KMS-11 (cell line): ENCODE data around the gene DSCAM.
A peak's percentile ranks its signal among the peaks of the same experiment; 100 is the strongest.

Experiments
- H2AFZ ChIP-seq: fragments of 200-600 bp; sonication (generic); 2 replicates; pipeline ENCODE4 v1.6.1; 2016; ENCODE audit warnings: antibody characterized with exemption, mixed run types, low read depth
- H3K27ac ChIP-seq: fragments of 200-600 bp; sonication (generic); 2 replicates; pipeline ENCODE4 v1.6.1; 2016; ENCODE audit warnings: mild to moderate bottlenecking, mixed run types
- H3K27me3 ChIP-seq: fragments of 200-600 bp; sonication (generic); 2 replicates; pipeline ENCODE4 v1.6.1; 2017; ENCODE audit warnings: mild to moderate bottlenecking, low read depth, mixed run types, moderate library complexity; ENCODE audit not compliant: insufficient read depth
- H3K36me3 ChIP-seq: fragments of 200-600 bp; sonication (generic); 2 replicates; pipeline ENCODE4 v1.6.1; 2017; ENCODE audit warnings: mild to moderate bottlenecking, mixed run types; ENCODE audit not compliant: insufficient read depth
- H3K4me1 ChIP-seq: fragments of 200-600 bp; sonication (generic); 2 replicates; pipeline ENCODE4 v1.6.1; 2016; ENCODE audit warnings: mild to moderate bottlenecking, low read depth, mixed run types; ENCODE audit not compliant: poor library complexity, severe bottlenecking
- H3K4me2 ChIP-seq: fragments of 200-600 bp; sonication (generic); 2 replicates; pipeline ENCODE4 v1.7.0; 2016; ENCODE audit warnings: mild to moderate bottlenecking, mixed run types
- H3K4me3 ChIP-seq: fragments of 200-600 bp; sonication (generic); IDR thresholded peaks from 2 replicates; pipeline ENCODE4 v1.6.1; 2017; ENCODE audit warnings: low read depth, low read length, mixed read lengths; ENCODE audit not compliant: insufficient read depth
- H3K79me2 ChIP-seq: fragments of 200-600 bp; sonication (generic); 2 replicates; pipeline ENCODE4 v1.6.1; 2016; ENCODE audit warnings: low read depth, mixed run types; ENCODE audit not compliant: insufficient read depth
- H3K9ac ChIP-seq: fragments of 200-600 bp; sonication (generic); 2 replicates; pipeline ENCODE4 v1.6.1; 2016; ENCODE audit warnings: mild to moderate bottlenecking, mixed run types
- H4K20me1 ChIP-seq: fragments of 200-600 bp; sonication (generic); 2 replicates; pipeline ENCODE4 v1.6.1; 2016; ENCODE audit warnings: mild to moderate bottlenecking, mixed run types; ENCODE audit not compliant: insufficient read depth
- TF ChIP-seq, protein P1 (sequence below): fragments of 200-600 bp; sonication (generic); conservative IDR thresholded peaks from 2 replicates; pipeline ENCODE4 v1.6.1; 2017; ENCODE audit warnings: low read depth, mild to moderate bottlenecking, antibody characterized with exemption, low read length, moderate library complexity, mixed read lengths

Gene DSCAM

DNA sequence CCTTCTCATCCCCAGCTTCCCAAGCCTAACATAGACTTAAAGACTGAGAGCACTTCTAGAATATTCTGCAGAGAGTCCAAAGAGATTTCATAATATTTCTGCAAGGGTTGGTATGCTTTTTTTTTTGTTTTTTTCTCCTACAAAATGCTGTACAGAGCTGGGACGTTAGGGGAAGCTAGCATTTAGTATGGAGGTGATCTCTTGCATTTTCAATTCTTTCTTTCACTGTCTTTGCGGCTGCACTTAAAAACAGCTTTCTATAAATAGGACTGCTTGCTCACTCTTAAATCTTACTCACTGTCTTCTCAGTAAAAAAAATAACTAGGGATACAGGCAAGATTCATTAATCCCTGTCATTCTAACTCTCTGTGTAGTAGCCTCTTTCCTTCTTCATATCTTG lies 7.4 kb downstream of the DSCAM start:
- Histone ChIP-seq H2AFZ (peak overlapping the region; percentile 27; the same call in 1 of the 2 replicates), H3K4me2 (peak overlapping the region; percentile 48; the same call in 1 of the 2 replicates), H3K36me3 (no peaks in the 10 kb centered on the region), H3K4me1 (peaks cover 17% of the 10 kb centered on the region), H3K9ac (no peak overlapping the region), H3K27me3 (no peaks in the 10 kb centered on the region), H3K27ac (peak overlapping the region; percentile 24; the same call in 1 of the 2 replicates), H4K20me1 (no peaks in the 10 kb centered on the region), H3K79me2 (no peaks in the 10 kb centered on the region), H3K4me3 (no peak overlapping the region)
- TF ChIP-seq, protein P1, sequence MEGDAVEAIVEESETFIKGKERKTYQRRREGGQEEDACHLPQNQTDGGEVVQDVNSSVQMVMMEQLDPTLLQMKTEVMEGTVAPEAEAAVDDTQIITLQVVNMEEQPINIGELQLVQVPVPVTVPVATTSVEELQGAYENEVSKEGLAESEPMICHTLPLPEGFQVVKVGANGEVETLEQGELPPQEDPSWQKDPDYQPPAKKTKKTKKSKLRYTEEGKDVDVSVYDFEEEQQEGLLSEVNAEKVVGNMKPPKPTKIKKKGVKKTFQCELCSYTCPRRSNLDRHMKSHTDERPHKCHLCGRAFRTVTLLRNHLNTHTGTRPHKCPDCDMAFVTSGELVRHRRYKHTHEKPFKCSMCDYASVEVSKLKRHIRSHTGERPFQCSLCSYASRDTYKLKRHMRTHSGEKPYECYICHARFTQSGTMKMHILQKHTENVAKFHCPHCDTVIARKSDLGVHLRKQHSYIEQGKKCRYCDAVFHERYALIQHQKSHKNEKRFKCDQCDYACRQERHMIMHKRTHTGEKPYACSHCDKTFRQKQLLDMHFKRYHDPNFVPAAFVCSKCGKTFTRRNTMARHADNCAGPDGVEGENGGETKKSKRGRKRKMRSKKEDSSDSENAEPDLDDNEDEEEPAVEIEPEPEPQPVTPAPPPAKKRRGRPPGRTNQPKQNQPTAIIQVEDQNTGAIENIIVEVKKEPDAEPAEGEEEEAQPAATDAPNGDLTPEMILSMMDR, result no peak

DNA sequence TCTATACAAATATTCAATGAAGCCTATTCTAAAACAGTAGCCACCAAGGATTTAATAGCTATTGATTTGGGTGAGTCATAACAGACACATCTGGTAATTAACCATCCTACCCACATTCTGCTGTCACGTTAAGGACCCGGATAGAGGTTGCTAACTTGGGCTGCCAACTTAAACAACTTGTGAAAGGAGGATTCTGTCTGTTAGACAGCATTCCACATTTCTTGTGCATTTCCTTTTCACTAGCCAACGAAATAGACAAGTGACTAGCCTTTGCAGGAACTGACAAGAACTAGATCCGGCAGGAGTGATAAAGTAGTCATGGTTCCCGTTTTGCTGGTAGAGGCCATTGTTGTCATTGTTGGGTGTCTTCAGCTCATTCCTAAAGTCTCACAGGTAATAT lies 9.5 kb downstream of the DSCAM start:
- H3K4me3 ChIP-seq, result no peak overlapping the region
- H3K36me3 ChIP-seq, result no peaks in the 10 kb centered on the region

DNA sequence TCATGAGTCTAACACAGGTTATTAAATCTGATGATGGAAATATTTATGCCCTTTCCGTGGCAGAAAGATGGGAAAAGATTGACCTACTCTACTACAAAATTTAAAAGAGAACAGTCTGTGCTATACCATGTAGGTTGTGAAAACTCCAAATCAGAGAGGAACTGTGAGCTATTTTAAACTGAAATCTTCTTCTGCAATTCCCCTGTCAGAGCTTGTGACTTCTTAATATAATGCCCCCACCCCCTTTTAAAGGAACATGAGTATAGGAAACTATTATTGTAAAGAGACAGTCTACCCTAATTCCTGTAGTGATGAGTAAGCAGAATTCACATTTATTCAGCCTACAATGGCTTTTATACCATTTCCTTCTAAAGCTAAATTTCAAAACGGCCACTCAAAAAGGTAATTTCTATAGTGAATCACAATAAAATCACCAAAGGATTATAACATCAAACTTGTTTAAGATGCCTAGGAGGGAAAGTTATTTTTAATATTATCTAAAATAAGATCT lies 11.7 kb downstream of the DSCAM start:
- Histone ChIP-seq H3K4me1 (peaks cover 17% of the 10 kb centered on the region), H3K9ac (no peak overlapping the region), H2AFZ (no peak overlapping the region), H4K20me1 (no peaks in the 10 kb centered on the region), H3K36me3 (no peaks in the 10 kb centered on the region), H3K79me2 (no peaks in the 10 kb centered on the region), H3K4me2 (no peak overlapping the region), H3K27ac (no peak overlapping the region), H3K4me3 (no peak overlapping the region), H3K27me3 (no peaks in the 10 kb centered on the region)
- TF ChIP-seq, protein P1, result no peak

More for the DNA sequence above, 9.5 kb downstream of the DSCAM start:
- Histone ChIP-seq H3K4me2 (no peak overlapping the region), H3K27ac (no peak overlapping the region), H2AFZ (no peak overlapping the region), H4K20me1 (no peaks in the 10 kb centered on the region), H3K27me3 (no peaks in the 10 kb centered on the region), H3K4me1 (peaks cover 17% of the 10 kb centered on the region), H3K9ac (no peak overlapping the region), H3K79me2 (no peaks in the 10 kb centered on the region)
- TF ChIP-seq, protein P1, result no peak

DNA sequence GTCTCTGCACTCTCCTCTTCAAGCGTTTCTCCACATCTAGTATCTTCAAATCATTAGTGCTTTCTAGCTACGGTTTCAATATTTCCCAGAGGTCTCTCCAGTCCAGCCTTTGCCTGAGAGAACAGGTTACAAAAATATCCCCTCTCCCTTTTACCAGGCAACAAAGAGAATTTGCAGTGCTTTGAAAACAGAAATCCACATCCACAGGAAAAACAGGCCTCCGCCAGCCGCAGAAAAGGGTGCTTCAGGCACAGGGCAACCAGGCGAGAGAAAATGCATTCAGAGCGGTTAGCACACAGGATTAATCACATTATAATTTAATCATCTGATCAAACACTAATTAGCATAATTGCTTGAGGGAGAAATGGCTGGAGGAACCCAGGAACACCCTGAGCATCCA lies 13.8 kb downstream of the DSCAM start:
- Histone ChIP-seq H3K4me2 (no peak overlapping the region), H4K20me1 (no peaks in the 10 kb centered on the region), H3K79me2 (no peaks in the 10 kb centered on the region), H3K9ac (no peak overlapping the region), H3K27ac (no peak overlapping the region), H2AFZ (no peak overlapping the region), H3K4me1 (no peaks in the 10 kb centered on the region), H3K27me3 (no peaks in the 10 kb centered on the region), H3K36me3 (no peaks in the 10 kb centered on the region), H3K4me3 (no peak overlapping the region)
- TF ChIP-seq, protein P1, result no peak
